ENCODE measurements around the gene ATP8A2. TPM values are rescaled to one million over a fixed set of nuclear protein-coding genes. Genes with fewer than 3 reads are reported as not detected.

ATP8A2 gene
- total and polyA plus RNA-seq, 10 of the 15 experiments (the other 5 are each of a cell fraction or from before 2014, with no cell fraction given): 0.01 to 0.04 (median 0.04) TPM; not detected in 7

DNA sequence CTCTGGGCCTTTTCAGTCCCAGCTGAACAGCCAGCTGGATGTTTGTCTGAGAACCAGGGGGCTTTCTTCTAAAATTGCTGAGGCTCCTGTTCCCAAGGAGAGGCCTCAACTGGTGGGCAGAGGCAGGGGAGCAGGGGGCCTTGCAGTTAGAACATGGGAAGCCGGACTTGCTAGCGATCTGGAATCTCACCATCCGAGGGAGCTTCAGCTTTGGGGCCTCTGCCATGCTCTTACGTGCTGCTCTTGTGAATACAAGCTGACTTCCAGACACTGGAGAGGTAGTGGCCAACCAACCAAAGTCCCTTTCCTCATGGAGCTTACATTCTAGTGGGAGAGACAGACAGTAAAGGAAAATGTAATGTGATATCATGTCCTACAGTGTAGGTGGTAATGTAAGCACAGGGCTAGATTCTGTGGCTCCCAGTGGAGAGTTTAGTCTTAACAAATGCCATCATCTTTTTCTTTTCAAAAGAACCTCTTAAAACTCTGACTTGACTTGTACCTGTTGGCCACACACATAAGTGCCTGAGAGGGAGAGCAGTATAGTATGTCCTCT lies 657.9 kb downstream of the ATP8A2 start:
- 0% methylated on average over 3 of the region's 4 CpGs for WGBS (ENCODE audit: insufficient coverage, insufficient replicate concordance, low lambda C conversion rate, missing lambda C conversion rate)
- intact Hi-C loops (cut with micrococcal nuclease; ENCODE audit: unreplicated experiment) (no loop called here), in situ Hi-C loops (cut with MboI) (no loop called here)
- no peak overlapping the region for H3K9ac ChIP-seq (ENCODE audit: control insufficient read depth, insufficient read depth, low read length)
- SMC1A ChIA-PET (ENCODE audit: uncharacterized antibody, unreplicated experiment): interaction anchor here (1.1 kb wide), 1 partner anchor 29 kb away, joined by 3 read pairs; no protein-coding TSS in a partner anchor
- POLR2A ChIA-PET: no interaction called here
- no peaks in the 10 kb centered on the region for H4K20me1 ChIP-seq (ENCODE audit: control insufficient read depth, insufficient read depth)
- no peaks in the 10 kb centered on the region for H3K36me3 ChIP-seq (ENCODE audit: control insufficient read depth in 2 of 2, insufficient read depth in 2 of 2, low read length in 1 of 2)
- no peak overlapping the region for H3K4me3 ChIP-seq
- H3K27ac ChIP-seq (ENCODE audit: control insufficient read depth, insufficient read depth): no peak overlapping the region
- BruUV-seq (replicated peaks): no TSS peak
- H3K4me1 ChIP-seq (ENCODE audit: control insufficient read depth, insufficient read depth, low read length): no peaks in the 10 kb centered on the region
- H3K9me3 ChIP-seq (replicated peaks; ENCODE audit: control insufficient read depth, insufficient read depth, low read length): peaks cover 3% of the 10 kb centered on the region; the same call in 1 of the 3 replicates
- H3K79me2 ChIP-seq (ENCODE audit: control insufficient read depth, insufficient read depth, low read length): no peaks in the 10 kb centered on the region
- no peak overlapping the region for H2AFZ ChIP-seq (ENCODE audit: control insufficient read depth, low read depth, low read length)
- DNase-seq (ENCODE audit: low read depth, low spot score) (no peak), FAIRE-seq (no peak), ATAC-seq (no peak)
- TF ChIP-seq, protein P1, sequence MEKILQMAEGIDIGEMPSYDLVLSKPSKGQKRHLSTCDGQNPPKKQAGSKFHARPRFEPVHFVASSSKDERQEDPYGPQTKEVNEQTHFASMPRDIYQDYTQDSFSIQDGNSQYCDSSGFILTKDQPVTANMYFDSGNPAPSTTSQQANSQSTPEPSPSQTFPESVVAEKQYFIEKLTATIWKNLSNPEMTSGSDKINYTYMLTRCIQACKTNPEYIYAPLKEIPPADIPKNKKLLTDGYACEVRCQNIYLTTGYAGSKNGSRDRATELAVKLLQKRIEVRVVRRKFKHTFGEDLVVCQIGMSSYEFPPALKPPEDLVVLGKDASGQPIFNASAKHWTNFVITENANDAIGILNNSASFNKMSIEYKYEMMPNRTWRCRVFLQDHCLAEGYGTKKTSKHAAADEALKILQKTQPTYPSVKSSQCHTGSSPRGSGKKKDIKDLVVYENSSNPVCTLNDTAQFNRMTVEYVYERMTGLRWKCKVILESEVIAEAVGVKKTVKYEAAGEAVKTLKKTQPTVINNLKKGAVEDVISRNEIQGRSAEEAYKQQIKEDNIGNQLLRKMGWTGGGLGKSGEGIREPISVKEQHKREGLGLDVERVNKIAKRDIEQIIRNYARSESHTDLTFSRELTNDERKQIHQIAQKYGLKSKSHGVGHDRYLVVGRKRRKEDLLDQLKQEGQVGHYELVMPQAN (conservative IDR thresholded peaks at IDR 0.05): no peak
- CTCF ChIA-PET: interaction anchor here (1.6 kb wide), 1 partner anchor 669 kb away, joined by 3 read pairs; no protein-coding TSS in a partner anchor
- H3K27me3 ChIP-seq (replicated peaks in 1 of 2; ENCODE audit: control insufficient read depth in 2 of 2, insufficient read depth in 2 of 2, low read length in 1 of 2): no peaks in the 10 kb centered on the region
- H3K4me2 ChIP-seq (ENCODE audit: control insufficient read depth, insufficient read depth): no peak overlapping the region
- RAD21 ChIA-PET (ENCODE audit: unreplicated experiment): no interaction called here

DNA sequence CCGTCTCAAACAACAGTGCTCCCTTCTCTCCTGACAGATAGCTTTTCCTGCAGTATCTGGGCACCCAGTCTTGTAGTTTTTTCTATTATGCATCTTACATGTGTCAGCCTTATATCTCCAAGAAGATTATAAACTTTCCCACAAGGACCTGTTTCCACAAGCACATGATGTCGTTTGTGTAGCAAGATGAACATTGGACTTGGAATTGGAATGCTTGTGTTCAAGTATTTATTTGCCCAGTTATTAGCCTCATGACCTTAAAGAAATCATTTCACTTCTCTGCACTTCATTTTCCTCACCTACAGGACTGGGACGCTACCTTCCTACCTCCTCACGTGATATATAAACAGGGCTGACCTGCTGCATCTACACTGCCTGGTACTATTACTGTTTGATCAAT lies 658.6 kb downstream of the ATP8A2 start:
- Histone ChIP-seq H3K4me1 (ENCODE audit: control insufficient read depth, insufficient read depth, low read length) (no peaks in the 10 kb centered on the region), H3K27ac (ENCODE audit: control insufficient read depth, insufficient read depth) (no peak overlapping the region), H3K9ac (ENCODE audit: control insufficient read depth, insufficient read depth, low read length) (no peak overlapping the region), H3K4me3 (no peak overlapping the region), H4K20me1 (ENCODE audit: control insufficient read depth, insufficient read depth) (no peaks in the 10 kb centered on the region), H3K9me3 (replicated peaks; ENCODE audit: control insufficient read depth, insufficient read depth, low read length) (peaks cover 3% of the 10 kb centered on the region; the same call in 1 of the 3 replicates), H3K36me3 (ENCODE audit: control insufficient read depth in 2 of 2, insufficient read depth in 2 of 2, low read length in 1 of 2) (no peaks in the 10 kb centered on the region), H3K27me3 (replicated peaks in 1 of 2; ENCODE audit: control insufficient read depth in 2 of 2, insufficient read depth in 2 of 2, low read length in 1 of 2) (no peaks in the 10 kb centered on the region), H2AFZ (ENCODE audit: control insufficient read depth, low read depth, low read length) (no peak overlapping the region), H3K4me2 (ENCODE audit: control insufficient read depth, insufficient read depth) (no peak overlapping the region), H3K79me2 (ENCODE audit: control insufficient read depth, insufficient read depth, low read length) (no peaks in the 10 kb centered on the region)
- ChIA-PET RAD21 (ENCODE audit: unreplicated experiment) (no interaction called here), CTCF (no interaction called here), POLR2A (no interaction called here), SMC1A (ENCODE audit: uncharacterized antibody, unreplicated experiment) (interaction anchor here (1.1 kb wide), 1 partner anchor 28 kb away, joined by 3 read pairs; no protein-coding TSS in a partner anchor)
- ATAC-seq: no peak
- FAIRE-seq: no peak
- no TSS peak for BruUV-seq (replicated peaks)
- in situ Hi-C loops (cut with MboI): no loop called here
- intact Hi-C loops (cut with micrococcal nuclease; ENCODE audit: unreplicated experiment): no loop called here
- 14% methylated on average over 4 of the region's 4 CpGs for WGBS (ENCODE audit: insufficient coverage, insufficient replicate concordance, low lambda C conversion rate, missing lambda C conversion rate)
- DNase-seq (ENCODE audit: low read depth, low spot score): no peak
- no peak for TF ChIP-seq HSF1 (IDR thresholded peaks at IDR 0.05; ENCODE audit: low read depth, low read length)
- no peak for TF ChIP-seq JUND (IDR thresholded peaks at IDR 0.05; ENCODE audit: low read depth, low read length)
- no peak for TF ChIP-seq SUPT20H (IDR thresholded peaks at IDR 0.05; ENCODE audit: borderline replicate concordance, control insufficient read depth, low read depth, low read length)
- no peak for TF ChIP-seq ZBED1 (IDR thresholded peaks at IDR 0.05; ENCODE audit: borderline replicate concordance)
- TF ChIP-seq BRCA1 (IDR thresholded peaks at IDR 0.05; ENCODE audit: low read depth, low read length): no peak
- TF ChIP-seq, protein P2, sequence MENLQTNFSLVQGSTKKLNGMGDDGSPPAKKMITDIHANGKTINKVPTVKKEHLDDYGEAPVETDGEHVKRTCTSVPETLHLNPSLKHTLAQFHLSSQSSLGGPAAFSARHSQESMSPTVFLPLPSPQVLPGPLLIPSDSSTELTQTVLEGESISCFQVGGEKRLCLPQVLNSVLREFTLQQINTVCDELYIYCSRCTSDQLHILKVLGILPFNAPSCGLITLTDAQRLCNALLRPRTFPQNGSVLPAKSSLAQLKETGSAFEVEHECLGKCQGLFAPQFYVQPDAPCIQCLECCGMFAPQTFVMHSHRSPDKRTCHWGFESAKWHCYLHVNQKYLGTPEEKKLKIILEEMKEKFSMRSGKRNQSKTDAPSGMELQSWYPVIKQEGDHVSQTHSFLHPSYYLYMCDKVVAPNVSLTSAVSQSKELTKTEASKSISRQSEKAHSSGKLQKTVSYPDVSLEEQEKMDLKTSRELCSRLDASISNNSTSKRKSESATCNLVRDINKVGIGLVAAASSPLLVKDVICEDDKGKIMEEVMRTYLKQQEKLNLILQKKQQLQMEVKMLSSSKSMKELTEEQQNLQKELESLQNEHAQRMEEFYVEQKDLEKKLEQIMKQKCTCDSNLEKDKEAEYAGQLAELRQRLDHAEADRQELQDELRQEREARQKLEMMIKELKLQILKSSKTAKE (IDR thresholded peaks at IDR 0.05; ENCODE audit: low read depth, poor library complexity, severe bottlenecking): no peak

All from GM12878 (cell line).